Sigmoid colon (tissue), 4 donors: ENCODE measurements around the gene RGN.

ENCODE experiments used
- CTCF ChIP-seq, 4 experiments: fragments of 450-650 bp in 3 of 4; fragments of 200-600 bp in 1 of 4; IDR thresholded peaks; one replicate each; pipeline ENCODE4 v1.5.1; 2016 to 2019; ENCODE audit warnings: antibody characterized with exemption in 4 of 4, mild to moderate bottlenecking in 3 of 4, moderate library complexity in 2 of 4
- EP300 ChIP-seq, 4 donors: sonication (generic); formaldehyde crosslinking; IDR thresholded peaks; one replicate each; pipeline ENCODE4 v1.6.1; 2017; ENCODE audit warnings: antibody characterized with exemption in 4 of 4
- POLR2A ChIP-seq, 2 donors: fragments of 450-650 bp; IDR thresholded peaks; one replicate each; pipeline ENCODE4 v1.6.1; 2016; ENCODE audit warnings: antibody characterized with exemption in 2 of 2, mild to moderate bottlenecking in 2 of 2, moderate library complexity in 2 of 2

- no peak for TF ChIP-seq POLR2A (IDR thresholded peaks at IDR 0.05)
- peak in 2 of 4 experiments; percentile 28 to 48 for TF ChIP-seq CTCF (IDR thresholded peaks at IDR 0.05)
- no peak for TF ChIP-seq EP300 (IDR thresholded peaks at IDR 0.05)
Observed at GRCh38 chrX:47030339-47030738, 47.9 kb upstream of the RGN start.
